ENCODE measurements around the gene SMIM45.

Gene SMIM45

DNA sequence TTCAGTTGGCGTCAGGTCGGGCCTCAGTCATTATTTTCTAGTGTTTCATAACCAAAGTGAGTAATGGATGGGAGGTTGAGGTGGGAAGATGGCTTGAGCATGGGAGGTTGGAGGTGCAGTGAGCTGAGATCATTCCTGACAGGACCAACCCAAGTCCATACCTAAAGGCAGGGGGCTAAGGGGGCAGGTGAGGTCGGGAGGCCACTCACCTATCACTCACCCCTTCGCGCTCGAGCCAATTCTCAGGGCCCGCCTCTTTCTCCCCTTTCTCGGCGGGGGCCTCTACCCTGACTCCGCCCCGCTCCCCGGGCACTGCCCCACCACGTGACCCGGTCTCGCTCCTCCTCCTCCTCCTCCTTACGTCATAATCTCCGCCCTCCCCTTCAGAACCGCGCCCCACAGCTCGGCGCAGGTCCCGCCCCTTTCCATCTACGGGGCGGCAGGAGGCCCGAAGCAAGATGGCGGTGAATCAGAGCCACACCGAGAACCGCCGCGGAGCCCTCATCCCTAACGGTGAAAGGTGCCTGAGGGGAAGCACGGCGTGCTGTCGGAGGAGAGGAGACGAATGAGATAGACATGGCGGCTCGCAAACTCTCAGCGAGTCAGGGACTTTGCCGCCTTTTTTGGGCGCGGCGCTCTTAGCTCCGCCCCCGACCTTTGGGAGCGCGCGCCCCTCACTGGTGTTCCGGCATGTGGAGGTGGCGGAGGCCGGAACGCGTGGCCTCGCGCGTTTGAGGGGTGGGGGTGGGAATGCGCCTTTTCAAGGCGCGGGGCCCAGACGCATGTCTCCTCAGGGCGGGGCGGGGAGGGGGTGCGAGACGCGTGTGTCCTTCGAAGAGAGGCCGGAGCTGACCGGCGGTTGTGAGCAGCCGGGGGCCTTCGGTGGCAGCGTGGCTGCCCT is 46.7 kb downstream of the SMIM45 start, which contains the start of gene WBP2NL:
Gene WBP2NL (plus strand): TSS at position 428 of the 901 bp plus-strand sequence. CDS start 31 bp downstream, at position 459.
- TF ChIP-seq EGR1 (IDR thresholded peaks at IDR 0.05) (no peak), CREB1 (IDR thresholded peaks at IDR 0.05; ENCODE audit: low read depth) (peak; percentile 43; the same call in 1 of the 2 replicates), YY1 (IDR thresholded peaks at IDR 0.05; ENCODE audit: low read depth) (peak; percentile 93), EP300 (IDR thresholded peaks at IDR 0.05; ENCODE audit: borderline replicate concordance) (no peak), TAF1 (IDR thresholded peaks at IDR 0.05; ENCODE audit: low read depth) (peak; percentile 84), TEAD4 (IDR thresholded peaks at IDR 0.05) (0 out of 2 replicates have a peak, but pooled peaks have one; percentile 14), ZBTB7A (IDR thresholded peaks at IDR 0.05; ENCODE audit: low read depth) (no peak), CEBPB (IDR thresholded peaks at IDR 0.05) (no peak), RAD21 (IDR thresholded peaks at IDR 0.05; ENCODE audit: low read depth) (no peak), USF1 (IDR thresholded peaks at IDR 0.05) (peak; percentile 98)
- TF ChIP-seq, protein P1, sequence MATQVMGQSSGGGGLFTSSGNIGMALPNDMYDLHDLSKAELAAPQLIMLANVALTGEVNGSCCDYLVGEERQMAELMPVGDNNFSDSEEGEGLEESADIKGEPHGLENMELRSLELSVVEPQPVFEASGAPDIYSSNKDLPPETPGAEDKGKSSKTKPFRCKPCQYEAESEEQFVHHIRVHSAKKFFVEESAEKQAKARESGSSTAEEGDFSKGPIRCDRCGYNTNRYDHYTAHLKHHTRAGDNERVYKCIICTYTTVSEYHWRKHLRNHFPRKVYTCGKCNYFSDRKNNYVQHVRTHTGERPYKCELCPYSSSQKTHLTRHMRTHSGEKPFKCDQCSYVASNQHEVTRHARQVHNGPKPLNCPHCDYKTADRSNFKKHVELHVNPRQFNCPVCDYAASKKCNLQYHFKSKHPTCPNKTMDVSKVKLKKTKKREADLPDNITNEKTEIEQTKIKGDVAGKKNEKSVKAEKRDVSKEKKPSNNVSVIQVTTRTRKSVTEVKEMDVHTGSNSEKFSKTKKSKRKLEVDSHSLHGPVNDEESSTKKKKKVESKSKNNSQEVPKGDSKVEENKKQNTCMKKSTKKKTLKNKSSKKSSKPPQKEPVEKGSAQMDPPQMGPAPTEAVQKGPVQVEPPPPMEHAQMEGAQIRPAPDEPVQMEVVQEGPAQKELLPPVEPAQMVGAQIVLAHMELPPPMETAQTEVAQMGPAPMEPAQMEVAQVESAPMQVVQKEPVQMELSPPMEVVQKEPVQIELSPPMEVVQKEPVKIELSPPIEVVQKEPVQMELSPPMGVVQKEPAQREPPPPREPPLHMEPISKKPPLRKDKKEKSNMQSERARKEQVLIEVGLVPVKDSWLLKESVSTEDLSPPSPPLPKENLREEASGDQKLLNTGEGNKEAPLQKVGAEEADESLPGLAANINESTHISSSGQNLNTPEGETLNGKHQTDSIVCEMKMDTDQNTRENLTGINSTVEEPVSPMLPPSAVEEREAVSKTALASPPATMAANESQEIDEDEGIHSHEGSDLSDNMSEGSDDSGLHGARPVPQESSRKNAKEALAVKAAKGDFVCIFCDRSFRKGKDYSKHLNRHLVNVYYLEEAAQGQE (IDR thresholded peaks at IDR 0.05; ENCODE audit: low read depth), result no peak
- TF ChIP-seq, protein P2, sequence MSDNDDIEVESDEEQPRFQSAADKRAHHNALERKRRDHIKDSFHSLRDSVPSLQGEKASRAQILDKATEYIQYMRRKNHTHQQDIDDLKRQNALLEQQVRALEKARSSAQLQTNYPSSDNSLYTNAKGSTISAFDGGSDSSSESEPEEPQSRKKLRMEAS (IDR thresholded peaks at IDR 0.05), result peak; percentile 98

GRCh38 chr22:42000466-42000865 is 48.5 kb downstream of the SMIM45 start:
- TF ChIP-seq YY1 (IDR thresholded peaks at IDR 0.05; ENCODE audit: low read depth) (no peak), RAD21 (IDR thresholded peaks at IDR 0.05; ENCODE audit: low read depth) (no peak), EP300 (IDR thresholded peaks at IDR 0.05; ENCODE audit: borderline replicate concordance) (no peak), NFIC (IDR thresholded peaks at IDR 0.05) (no peak), EGR1 (IDR thresholded peaks at IDR 0.05) (no peak), CEBPB (IDR thresholded peaks at IDR 0.05) (no peak), USF1 (IDR thresholded peaks at IDR 0.05) (no peak), TAF1 (IDR thresholded peaks at IDR 0.05; ENCODE audit: low read depth) (no peak), CREB1 (IDR thresholded peaks at IDR 0.05; ENCODE audit: low read depth) (no peak), ZBTB7A (IDR thresholded peaks at IDR 0.05; ENCODE audit: low read depth) (no peak)
- TF ChIP-seq, protein P2 (IDR thresholded peaks at IDR 0.05), result no peak
- TF ChIP-seq, protein P1 (IDR thresholded peaks at IDR 0.05; ENCODE audit: low read depth), result no peak

DNA sequence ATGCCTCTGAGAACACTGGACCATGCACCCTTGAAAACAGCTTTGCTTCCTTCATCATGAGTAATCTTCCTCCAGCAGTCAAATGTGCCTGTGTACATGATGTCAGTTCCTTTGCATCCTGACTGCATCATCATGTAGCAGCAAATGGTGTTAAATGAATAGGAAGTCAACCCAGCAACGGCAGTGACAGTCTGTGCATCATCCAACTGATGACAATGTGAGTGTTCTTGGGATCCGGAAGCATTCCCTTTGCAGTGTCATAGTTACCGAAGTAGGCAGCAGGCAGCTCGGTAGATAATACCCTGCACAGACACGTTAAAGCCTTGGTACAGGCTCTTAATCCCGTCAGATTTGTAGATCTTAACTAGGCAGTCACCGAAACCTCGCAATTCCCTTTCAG is 49.2 kb downstream of the SMIM45 start:
- no peak for TF ChIP-seq USF1 (IDR thresholded peaks at IDR 0.05)
- TF ChIP-seq, protein P1 (IDR thresholded peaks at IDR 0.05; ENCODE audit: low read depth), result no peak
- TF ChIP-seq TCF12 (IDR thresholded peaks at IDR 0.05; ENCODE audit: low read depth), result no peak
- no peak for TF ChIP-seq EGR1 (IDR thresholded peaks at IDR 0.05)
- no peak for TF ChIP-seq FOXM1 (IDR thresholded peaks at IDR 0.05; ENCODE audit: borderline replicate concordance, low read depth)
- TF ChIP-seq RAD21 (IDR thresholded peaks at IDR 0.05; ENCODE audit: low read depth), result no peak
- no peak for TF ChIP-seq TEAD4 (IDR thresholded peaks at IDR 0.05)
- no peak for TF ChIP-seq ZBTB7A (IDR thresholded peaks at IDR 0.05; ENCODE audit: low read depth)
